Prostate gland (tissue), 2 donors: Measurements from ENCODE around the gene GTF2A2.

Experiments used
- POLR2AphosphoS5 ChIP-seq: sonication (generic); formaldehyde crosslinking; IDR thresholded peaks from one replicate; pipeline ENCODE4 v1.6.1; 2017; ENCODE audit warnings: antibody characterized with exemption
- TF ChIP-seq, protein P1 (sequence below), 4 experiments: fragments of 200-600 bp in 2 of 4; fragments of 450-650 bp in 2 of 4; sonication (generic) in 2 of 4; IDR thresholded peaks; 1 replicate in 3 of 4; 2 replicates in 1 of 4; pipeline ENCODE4 v1.5.1; 2016 to 2019; ENCODE audit warnings: antibody characterized with exemption in 4 of 4, mild to moderate bottlenecking in 2 of 4, moderate library complexity in 2 of 4

DNA sequence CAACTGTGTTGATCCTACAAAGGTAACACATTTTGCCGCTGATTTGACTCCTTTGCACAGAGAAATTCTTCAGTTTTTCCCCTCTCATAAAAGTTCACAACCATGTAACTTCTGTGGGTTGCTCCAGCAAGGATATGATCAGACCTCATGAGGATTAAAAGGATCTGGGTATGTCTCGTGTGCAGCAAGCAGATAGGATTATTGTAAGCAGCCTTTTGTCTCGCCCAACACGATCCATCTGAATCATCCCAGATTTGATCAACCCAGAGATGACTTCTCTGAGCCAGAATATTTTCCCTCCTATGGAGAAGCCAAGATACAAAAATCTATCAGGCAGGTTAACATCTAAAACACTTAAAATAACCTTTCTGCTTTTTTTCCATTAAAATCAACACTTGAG is 44.6 kb upstream of the GTF2A2 start:
- TF ChIP-seq, protein P1, sequence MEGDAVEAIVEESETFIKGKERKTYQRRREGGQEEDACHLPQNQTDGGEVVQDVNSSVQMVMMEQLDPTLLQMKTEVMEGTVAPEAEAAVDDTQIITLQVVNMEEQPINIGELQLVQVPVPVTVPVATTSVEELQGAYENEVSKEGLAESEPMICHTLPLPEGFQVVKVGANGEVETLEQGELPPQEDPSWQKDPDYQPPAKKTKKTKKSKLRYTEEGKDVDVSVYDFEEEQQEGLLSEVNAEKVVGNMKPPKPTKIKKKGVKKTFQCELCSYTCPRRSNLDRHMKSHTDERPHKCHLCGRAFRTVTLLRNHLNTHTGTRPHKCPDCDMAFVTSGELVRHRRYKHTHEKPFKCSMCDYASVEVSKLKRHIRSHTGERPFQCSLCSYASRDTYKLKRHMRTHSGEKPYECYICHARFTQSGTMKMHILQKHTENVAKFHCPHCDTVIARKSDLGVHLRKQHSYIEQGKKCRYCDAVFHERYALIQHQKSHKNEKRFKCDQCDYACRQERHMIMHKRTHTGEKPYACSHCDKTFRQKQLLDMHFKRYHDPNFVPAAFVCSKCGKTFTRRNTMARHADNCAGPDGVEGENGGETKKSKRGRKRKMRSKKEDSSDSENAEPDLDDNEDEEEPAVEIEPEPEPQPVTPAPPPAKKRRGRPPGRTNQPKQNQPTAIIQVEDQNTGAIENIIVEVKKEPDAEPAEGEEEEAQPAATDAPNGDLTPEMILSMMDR (IDR thresholded peaks at IDR 0.05) = no peak
- no peak for TF ChIP-seq POLR2AphosphoS5
